DMS153 treated with DMSO at 0.1 percent for 48 hours (cell line): Measurements from ENCODE around the gene MGRN1.
A peak's percentile ranks its signal among the peaks of the same experiment; 100 is the strongest.

ENCODE experiments used
- DNase-seq: peaks from one replicate; lab custom pipeline; 2025; ENCODE audit not compliant: unreplicated experiment; lab: John Stamatoyannopoulos, UW

MGRN1 gene

DNA sequence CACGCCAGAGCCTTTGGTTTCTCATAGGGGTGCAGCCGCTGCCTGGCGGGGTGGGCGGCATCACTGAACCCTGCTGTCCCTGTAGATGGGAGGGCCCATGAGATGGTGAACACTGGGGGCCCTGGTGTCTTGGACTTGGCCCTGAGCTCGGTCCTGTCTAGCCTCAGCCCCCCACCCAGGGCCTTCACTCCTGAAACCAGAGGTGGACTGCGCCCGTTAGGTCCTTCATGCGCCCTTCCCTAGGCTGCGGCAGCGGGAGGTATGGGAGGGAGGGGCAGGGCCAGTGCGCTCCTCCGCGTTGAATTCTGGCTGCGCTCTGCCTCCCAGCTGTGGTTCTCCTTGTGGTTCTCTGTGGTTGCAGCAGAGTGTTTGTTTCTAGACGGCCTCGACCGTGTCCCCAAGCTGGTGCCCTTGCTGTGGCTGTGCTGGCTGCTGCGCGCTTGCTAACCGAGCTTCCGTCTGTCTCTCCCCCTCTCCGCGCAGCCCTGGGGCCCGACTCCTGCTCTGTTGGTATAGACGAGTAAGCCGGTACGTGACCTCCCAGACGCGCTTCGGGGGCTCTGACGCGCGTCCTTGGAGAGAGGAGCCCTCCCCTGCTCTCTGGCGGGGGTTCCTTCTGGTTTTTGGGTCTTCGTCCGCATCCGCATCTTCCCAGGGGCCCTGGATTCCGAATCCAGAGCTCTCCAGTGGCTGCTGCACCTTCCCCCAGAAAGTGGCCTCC is 61.3 kb downstream of the MGRN1 start:
- no peak for DNase-seq

DNA sequence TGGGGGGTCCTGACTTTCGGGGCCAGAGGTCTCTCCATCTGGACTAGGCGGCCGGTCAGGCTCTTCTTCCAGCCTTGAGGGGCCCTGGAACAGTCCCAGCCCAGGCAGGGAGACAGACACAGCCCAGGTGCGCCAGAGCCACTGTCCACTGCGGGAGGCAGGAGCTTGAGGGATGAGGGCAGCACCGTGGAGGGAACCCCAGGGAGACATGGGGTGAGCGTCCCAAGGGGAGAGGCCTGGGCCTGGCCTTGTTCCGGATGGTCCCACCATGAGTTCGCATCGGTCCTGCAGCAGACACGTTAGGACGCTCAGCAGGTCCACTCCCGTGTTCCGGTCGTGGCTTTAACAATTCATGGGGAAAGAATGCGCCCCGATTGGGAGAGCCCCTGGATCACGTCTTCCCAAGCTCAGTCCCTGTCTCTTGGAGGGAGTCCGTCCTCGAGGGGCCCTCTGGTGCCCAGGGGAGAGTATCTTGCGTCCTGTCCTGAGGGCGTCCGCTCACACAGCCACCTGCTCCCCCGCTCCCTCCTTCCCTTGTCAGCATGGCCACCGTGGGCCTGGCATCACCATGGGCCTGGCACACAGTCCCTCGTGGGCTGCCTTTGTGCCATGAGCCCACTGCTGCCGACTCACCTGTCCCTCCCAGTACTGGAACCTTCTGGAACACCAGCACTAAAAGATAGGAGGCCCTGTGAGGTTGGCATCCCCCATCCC is 62.0 kb downstream of the MGRN1 start:
- DNase-seq: no peak

DNA sequence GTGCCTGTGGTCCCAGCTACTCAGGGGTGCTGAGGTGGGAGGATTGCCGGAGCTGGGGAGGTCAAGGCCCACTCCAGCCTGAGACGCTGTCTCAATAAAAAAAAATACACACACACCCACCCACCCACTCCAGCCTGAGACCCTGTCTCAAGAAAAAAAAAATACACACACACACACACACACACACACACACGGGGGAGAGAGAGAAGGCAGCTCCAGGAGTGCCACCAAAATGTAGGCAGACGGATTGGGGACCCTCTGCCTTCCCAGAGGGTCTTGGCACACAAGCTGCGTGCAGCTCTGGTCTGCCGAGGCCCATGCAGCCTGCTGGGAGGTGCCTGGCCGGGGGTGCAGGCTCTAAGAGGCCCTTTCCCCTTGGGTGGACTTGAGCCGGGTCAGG is 62.8 kb downstream of the MGRN1 start:
- DNase-seq: no peak

- no peak for DNase-seq
Observed at GRCh38 chr16:4687946-4688673, 63.5 kb downstream of the MGRN1 start.

DNA sequence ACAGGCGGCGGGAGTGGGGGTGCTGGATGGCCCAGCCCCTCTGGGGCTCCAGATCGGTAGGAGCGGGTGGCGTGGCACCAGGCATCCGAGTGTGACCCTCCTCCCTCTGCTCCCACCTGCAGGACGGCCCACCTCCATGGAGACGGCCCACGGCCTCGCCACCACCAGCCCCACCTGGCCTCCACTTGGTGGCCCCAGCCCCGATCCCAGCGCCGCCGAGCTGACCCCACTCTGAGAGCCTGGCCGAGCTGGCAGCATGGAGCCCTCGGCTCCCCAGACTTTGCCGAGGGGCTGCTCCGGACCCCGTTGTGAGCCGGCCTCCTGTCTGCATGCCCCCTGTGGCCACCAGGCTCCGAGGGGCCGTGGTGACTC is 64.0 kb downstream of the MGRN1 start:
- no peak for DNase-seq

DNA sequence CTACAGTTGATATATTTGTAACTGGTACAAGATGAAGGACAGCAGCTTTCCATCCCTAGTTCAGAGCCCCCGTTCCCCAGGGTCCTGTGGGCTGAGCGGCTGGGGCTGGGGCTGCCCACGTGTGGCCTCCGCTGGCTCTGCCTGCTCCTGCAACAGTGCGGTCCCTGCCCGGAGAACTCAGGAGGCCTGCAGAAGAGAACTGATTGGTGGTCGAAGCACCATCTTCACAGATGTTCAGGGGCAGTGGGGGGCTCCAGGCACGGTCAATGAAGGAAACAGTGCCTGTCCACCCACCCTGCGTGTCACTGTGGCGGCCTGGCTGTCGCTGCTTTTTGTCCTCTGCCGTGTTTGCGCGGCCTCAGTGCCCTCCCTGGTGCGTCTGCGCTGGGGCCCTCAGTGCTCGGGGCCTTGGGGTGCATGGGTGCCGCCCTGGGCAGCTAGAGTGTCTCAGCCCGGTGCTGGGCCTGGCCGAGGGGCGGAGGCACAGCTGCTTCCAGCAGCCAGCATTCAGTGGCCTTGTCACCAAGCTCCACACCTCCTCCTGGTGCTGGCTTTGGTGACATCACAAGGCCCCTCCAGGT is 64.6 kb downstream of the MGRN1 start:
- DNase-seq: no peak

DNA sequence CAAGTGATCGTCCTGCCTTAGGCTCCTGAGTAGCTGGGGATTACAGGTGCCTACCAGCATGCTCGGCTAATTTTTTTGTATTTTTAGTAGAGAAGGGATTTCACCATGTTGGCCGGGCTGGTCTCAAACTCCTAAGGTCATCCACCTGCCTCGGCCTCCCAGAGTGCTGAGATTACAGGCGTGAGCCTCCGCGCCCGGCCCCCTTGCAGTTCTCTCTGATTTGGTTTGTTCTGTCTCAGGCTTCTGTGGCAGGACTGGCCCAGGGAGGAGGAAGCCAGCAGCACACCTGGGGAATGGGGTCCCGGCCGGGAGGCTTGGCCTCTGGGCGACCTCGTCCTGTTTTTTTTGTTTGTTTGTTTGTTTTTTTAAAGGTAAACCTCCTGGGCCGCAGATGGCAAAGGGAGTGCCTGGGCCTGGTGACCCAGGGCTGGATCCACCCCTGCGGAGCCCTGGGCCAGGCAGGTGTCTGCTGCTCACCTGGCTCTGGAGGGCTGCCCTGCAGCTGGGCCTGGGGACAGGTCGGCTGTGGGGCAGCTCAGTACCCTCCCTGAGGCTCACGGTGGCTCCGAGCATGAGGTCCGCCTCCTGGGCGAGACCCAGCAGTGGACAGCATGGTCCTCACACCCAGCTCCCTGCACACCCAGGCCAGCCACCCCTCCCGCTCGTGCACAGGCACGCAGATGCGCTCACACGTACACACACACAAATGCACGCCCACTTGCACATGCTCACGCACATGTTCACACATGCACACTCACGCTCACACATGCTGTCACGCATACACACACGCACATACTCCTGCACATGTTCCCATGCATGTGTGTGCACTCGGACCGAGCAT is 65.5 kb downstream of the MGRN1 start:
- no peak for DNase-seq

GRCh38 chr16:4690946-4691665 is 66.5 kb downstream of the MGRN1 start:
- no peak for DNase-seq

DNA sequence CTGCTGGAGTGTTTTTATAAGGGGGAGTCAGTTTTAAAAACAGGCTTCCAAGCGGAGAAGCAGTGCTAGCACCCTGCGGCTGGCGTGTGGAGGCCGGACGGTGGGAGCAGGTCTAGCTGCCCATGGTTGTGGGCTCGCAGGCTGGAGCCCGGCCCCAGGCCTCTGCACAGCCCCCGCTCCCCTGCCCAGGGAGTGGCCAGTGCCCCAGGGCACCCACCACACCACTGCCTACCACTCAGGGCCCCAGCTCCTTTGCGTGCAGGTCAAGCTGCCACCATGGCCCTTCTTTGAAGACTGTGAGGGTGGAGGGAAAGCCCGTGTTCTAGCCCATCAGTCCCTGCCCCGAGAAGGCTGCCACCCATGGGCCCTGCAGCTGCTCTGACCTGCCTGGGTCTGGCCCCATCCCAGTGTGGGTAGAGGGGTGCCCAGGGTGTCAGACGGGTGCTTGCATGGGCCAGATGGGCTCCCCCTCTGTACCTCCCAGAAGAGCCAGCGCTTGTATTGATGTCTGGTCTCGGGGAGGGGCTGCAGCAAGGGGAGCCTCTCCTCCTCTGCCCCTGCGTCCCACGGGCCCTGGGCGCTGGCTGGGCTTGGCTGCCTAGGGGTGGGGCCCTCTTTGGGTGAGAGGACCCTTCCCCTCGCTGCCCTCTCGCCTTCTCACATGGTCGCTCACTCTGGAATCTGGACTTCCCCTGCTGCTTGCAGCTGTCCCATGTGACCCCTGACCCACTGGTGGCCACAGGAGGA is 67.2 kb downstream of the MGRN1 start:
- no peak for DNase-seq

GRCh38 chr16:4692460-4693295 is 68.1 kb downstream of the MGRN1 start:
- no peak for DNase-seq

- peak; percentile 89 for DNase-seq
Observed at GRCh38 chr16:4693296-4693955, 68.8 kb downstream of the MGRN1 start, which contains the start of gene NUDT16L1. Gene NUDT16L1 (plus strand): TSS chr16:4693562. CDS start chr16:4693727, 165 bp downstream.

DNA sequence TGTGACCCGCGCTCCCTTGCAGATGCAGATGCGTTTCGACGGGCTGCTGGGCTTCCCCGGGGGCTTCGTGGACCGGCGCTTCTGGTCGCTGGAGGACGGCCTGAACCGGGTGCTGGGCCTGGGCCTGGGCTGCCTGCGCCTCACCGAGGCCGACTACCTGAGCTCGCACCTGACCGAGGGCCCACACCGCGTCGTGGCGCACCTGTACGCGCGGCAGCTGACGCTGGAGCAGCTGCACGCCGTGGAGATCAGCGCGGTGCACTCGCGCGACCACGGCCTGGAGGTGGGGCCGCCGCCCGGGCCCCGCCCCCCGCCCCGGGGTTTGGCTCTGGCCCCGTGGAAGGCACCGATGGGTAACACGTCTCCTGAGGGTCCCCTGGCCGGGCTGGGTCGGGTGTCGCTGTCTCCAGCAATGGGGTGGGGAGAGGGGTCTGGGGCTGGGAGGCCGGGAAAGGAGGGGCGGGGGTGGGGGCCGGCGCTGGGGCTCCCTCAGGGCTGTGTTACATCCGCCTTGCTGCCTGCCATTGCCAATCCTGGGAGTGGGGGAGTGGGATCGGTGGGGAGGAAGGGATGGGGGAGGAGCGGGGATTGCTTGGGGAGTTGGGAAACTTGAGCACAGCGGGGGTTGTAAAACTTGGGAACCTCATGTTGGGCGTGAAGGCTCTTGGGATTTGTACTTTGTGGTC is 69.5 kb downstream of the MGRN1 start:
- DNase-seq: no peak

DNA sequence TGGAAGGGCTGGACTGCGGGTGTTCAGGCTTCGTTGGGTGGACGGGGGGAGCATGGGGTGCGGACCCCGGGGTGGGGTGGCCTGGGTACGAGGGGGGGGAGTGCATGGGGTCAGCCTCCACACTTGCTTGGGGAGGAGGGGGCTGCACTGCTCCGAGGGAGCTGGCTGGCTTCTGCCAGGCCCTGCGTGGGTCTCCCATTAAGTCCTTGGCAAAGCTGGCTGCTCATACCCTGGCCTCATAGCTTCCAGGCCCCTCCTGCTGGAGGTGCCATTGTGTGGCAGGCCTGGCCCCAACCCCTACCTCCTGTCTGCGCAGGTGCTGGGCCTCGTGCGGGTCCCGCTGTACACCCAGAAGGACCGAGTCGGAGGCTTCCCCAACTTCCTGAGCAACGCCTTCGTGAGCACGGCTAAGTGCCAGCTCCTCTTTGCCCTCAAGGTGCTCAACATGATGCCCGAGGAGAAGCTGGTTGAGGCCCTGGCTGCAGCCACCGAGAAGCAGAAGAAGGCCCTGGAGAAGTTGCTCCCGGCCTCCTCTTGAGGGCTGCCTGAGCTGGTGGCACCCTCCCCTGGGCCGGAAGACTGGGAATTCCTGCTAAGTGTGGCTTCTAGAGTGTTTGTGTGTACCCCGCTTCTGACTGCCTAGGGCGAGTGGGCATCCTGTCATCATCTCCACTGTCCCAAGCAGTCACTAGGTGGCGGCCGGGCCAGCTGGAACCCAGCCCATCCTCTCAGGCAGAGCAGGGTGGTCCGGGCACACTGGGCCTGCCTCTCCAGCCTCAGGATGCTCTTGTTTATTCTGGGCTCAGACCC is 70.2 kb downstream of the MGRN1 start:
- no peak for DNase-seq

GRCh38 chr16:4695473-4696171 is 71.0 kb downstream of the MGRN1 start:
- no peak for DNase-seq

DNA sequence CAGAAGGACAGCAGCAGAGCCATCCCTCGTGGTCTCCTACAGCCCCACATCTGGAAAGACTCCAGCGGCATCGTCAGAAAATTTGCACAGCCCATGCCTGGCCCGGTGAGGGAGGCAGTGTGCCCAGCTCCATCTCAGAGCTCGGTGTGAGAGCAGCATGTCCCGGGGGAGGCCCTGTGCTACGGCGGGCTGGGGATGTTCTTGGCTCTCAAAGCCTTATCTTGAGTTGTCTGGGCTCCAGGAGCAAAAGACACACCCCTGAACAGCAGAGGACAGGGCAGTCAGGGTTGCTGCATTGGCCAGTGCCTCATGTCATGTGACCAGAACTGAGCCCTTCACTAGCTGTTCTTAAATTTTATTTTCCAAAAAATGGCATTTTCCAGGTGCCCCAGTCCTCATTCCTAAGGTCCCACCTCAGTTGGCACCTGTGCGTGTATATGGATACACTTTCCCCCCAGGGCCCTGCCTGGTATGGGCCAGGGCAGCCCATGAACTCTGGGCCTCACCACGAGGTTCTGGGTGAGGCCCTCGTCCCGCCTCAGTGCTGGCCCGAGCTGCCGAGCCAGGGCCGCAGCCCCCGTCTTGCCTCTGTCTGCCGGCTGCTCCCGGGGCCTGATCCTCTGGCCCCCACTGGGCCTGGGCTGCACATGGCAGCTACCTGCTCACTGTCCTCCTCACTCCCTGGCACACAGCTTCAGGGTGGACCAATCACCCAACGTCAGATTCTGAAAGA is 71.7 kb downstream of the MGRN1 start:
- no peak for DNase-seq
